ENCODE measurements around the gene CLDN19. TPM values are rescaled to one million over a fixed set of nuclear protein-coding genes. Genes with fewer than 3 reads are reported as not detected.

Gene CLDN19
- total RNA-seq, 1 donor from 2014 or later, result not detected

DNA sequence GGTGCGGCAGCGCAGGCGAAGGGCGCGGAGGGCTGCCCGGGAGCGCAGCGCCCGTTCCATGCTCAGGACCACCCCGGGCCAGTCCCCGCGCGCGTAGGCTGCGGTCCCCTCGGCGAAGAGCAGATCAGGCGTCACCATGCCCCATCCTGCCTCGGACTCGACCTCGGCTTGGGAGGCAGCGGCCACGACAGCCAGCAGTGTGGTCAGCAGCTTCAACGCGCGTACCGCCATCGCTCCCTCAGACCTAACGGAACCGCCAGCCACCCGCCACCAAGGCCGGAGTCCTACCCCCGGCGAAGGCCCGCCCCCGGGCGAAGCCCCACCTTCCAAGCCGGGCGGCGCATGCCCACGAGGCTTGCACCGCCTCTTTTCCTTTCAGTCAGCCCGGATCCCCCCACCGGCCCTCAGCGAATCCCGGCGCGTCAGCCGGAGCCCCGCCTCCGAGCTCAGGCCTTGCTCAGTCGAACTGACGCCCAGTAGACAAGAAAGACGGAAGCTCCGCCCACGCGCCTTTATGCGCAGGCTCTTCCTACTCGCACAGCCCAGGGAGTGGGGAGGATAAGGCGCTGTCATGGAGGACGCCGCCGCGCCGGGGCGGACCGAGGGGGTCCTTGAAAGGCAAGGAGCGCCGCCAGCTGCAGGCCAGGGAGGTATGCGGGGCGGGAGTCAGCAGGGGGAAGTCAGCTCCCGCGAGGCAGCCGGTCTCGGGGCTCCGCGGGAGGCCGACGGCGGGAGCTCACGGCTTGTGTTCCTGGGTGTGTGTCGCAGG, 26.9 kb upstream of the CLDN19 start, which contains the start of the genes C1orf50 and P3H1:
TSS of gene C1orf50 (plus strand) at position 509 of the 769 bp plus-strand sequence. CDS start at position 572, 63 bp downstream.
TSS of gene P3H1 (minus strand) at position 288 of the 769 bp plus-strand sequence. CDS start at position 231, 57 bp downstream.
- DNase-seq, result peak; percentile 100

DNA sequence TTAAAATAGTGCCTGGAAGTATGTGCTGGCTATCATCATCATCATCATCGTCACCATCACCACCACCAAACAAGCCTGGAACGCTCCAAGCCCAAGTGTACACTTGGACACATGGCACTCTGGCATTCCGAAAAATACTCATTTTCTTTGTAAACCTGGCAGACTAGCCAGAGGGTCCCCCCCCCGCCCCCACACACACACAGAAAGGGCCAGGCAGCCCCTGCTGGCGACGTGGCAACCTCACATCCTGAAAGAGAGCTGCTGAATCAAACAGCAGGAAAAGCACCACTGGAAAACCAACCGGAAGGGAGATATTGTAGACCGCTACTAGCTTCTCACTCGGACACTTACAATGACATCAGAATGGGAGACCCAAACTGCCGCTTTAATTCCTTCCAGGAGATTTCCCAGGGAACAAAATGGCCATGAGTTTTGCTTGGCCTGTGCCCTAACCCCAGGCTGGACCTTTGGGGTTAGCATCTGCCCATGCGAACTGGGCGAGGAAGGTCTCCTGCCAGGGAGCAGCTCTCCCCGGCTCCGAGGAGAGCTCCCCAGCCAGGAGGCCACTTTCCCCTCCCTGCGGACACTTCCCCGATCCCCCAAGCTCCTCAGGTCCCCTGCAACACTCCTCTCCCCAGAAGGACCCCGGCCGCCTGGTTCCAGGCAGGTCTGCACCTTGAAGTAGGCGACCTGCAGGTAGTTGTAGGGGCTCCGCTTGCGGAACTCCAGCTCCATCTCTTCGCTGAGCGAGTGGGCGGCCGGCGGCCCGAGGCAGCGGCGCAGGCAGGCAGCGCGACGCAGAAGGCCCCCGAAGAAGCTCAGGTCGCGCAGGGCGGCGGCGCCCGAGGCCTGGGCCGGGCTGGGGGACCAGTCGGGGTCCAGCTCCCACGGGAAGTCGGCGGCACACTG, 26.1 kb upstream of the CLDN19 start:
- H3K4me1 ChIP-seq, result peaks cover 69% of the 10 kb centered on the region
- intact Hi-C loops (cut with micrococcal nuclease), result loop anchor here (5.0 kb wide), 1 partner anchor 81 kb away; the partner anchor contains the start of gene ZNF691

More for the DNA sequence above, 26.9 kb upstream of the CLDN19 start, which contains the start of the genes C1orf50 and P3H1:
- Histone ChIP-seq H3K4me1 (peaks cover 75% of the 10 kb centered on the region), H3K27ac (replicated peaks) (peak within 1 kb of the TSS; percentile 93), H3K27me3 (ENCODE audit: low read depth) (no peaks in the 10 kb centered on the region), H3K4me3 (peak within 1 kb of the TSS; percentile 87), H3K36me3 (peaks cover 5% of the 10 kb centered on the region), H3K9me3 (replicated peaks) (no peaks in the 10 kb centered on the region)
- intact Hi-C loops (cut with micrococcal nuclease), result loop anchor here (5.0 kb wide), 1 partner anchor 80 kb away; the partner anchor contains the start of gene ZNF691
- TF ChIP-seq, protein P1, sequence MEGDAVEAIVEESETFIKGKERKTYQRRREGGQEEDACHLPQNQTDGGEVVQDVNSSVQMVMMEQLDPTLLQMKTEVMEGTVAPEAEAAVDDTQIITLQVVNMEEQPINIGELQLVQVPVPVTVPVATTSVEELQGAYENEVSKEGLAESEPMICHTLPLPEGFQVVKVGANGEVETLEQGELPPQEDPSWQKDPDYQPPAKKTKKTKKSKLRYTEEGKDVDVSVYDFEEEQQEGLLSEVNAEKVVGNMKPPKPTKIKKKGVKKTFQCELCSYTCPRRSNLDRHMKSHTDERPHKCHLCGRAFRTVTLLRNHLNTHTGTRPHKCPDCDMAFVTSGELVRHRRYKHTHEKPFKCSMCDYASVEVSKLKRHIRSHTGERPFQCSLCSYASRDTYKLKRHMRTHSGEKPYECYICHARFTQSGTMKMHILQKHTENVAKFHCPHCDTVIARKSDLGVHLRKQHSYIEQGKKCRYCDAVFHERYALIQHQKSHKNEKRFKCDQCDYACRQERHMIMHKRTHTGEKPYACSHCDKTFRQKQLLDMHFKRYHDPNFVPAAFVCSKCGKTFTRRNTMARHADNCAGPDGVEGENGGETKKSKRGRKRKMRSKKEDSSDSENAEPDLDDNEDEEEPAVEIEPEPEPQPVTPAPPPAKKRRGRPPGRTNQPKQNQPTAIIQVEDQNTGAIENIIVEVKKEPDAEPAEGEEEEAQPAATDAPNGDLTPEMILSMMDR (IDR thresholded peaks at IDR 0.05; ENCODE audit: borderline replicate concordance), result no peak

DNA sequence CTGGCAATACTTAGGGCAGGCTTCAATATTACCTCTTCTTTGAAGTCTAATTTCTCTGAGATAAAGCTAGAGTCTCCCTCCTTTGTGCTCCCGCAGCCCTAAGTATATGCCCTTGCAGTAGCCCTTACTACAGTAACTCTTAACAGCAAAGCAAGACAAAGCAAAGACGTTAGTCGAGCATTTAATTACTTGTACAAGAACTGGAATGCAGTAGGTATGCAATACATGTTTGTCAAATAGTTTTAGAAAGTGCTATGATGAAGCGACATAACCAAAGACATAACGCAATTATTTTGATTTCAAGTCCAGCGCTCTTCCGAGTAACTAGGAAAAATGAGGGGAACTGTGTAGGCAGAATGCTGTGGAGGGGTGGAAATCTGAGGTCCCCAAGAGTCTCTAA, 25.2 kb upstream of the CLDN19 start:
- Histone ChIP-seq H3K4me3 (peak overlapping the region; percentile 87), H3K27ac (replicated peaks) (peak overlapping the region; percentile 93), H3K9me3 (replicated peaks) (no peaks in the 10 kb centered on the region), H3K27me3 (ENCODE audit: low read depth) (no peaks in the 10 kb centered on the region), H3K4me1 (peaks cover 63% of the 10 kb centered on the region), H3K36me3 (peaks cover 19% of the 10 kb centered on the region)
- TF ChIP-seq, protein P1 (IDR thresholded peaks at IDR 0.05; ENCODE audit: borderline replicate concordance), result no peak
- intact Hi-C loops (cut with micrococcal nuclease), result loop anchor here (5.0 kb wide), 1 partner anchor 82 kb away; the partner anchor contains the start of gene ZNF691
- DNase-seq, result no peak

More for the DNA sequence above, 26.1 kb upstream of the CLDN19 start:
- no peaks in the 10 kb centered on the region for H3K9me3 ChIP-seq (replicated peaks)
- no peaks in the 10 kb centered on the region for H3K27me3 ChIP-seq (ENCODE audit: low read depth)
- peak; percentile 32 for DNase-seq
- H3K4me3 ChIP-seq, result peak overlapping the region; percentile 87
- H3K27ac ChIP-seq (replicated peaks), result peak overlapping the region; percentile 93
- peaks cover 13% of the 10 kb centered on the region for H3K36me3 ChIP-seq
- TF ChIP-seq, protein P1 (IDR thresholded peaks at IDR 0.05; ENCODE audit: borderline replicate concordance), result peak; percentile 58

DNA sequence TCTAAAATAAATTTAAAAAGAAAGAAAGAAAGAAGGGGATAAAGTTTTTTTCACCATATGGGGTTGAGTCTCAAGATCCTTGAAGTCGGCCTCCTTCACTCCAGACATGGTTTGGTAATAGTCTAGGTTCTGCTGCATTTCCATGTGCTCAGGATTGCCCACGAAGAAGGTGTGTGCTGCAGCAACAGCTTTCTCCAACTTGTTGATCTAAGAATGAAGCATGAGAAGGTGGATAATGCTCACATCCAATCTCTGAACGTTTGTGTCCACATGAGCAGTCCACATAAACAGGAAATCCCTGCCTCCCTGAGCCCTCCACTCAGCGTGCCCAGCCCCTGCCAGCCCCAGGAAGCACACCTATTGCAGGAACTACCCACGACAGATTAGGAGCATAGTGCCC, 22.2 kb upstream of the CLDN19 start:
- no peak overlapping the region for H3K27ac ChIP-seq (replicated peaks)
- no peak for DNase-seq
- no peaks in the 10 kb centered on the region for H3K27me3 ChIP-seq (ENCODE audit: low read depth)
- no peak overlapping the region for H3K4me3 ChIP-seq
- H3K4me1 ChIP-seq, result peaks cover 33% of the 10 kb centered on the region
- intact Hi-C loops (cut with micrococcal nuclease), result no loop called here
- peaks cover 48% of the 10 kb centered on the region for H3K36me3 ChIP-seq
- TF ChIP-seq, protein P1 (IDR thresholded peaks at IDR 0.05; ENCODE audit: borderline replicate concordance), result no peak
- no peaks in the 10 kb centered on the region for H3K9me3 ChIP-seq (replicated peaks)

DNA sequence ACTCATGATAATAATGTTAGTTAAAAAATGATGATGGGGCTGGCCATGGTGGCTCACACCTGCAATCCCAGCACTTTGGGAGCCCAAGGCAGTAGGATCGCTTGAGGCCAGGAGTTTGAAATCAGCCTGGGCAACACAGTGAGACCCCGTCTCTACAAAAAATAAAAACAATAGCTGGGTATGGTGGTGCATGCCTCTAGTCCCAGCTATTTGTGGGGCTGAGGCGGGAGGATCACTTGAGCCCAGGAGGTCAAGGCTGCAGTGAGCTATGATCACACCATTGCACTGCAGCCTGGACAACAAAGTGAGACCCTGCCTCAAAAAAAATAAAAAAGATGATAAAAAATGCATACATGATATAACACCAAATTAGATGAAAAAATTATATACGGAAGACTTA, 21.5 kb upstream of the CLDN19 start:
- TF ChIP-seq, protein P1 (IDR thresholded peaks at IDR 0.05; ENCODE audit: borderline replicate concordance), result no peak
- H3K4me1 ChIP-seq, result peaks cover 30% of the 10 kb centered on the region
- DNase-seq, result no peak
- no peak overlapping the region for H3K4me3 ChIP-seq
- H3K27me3 ChIP-seq (ENCODE audit: low read depth), result no peaks in the 10 kb centered on the region
- no peak overlapping the region for H3K27ac ChIP-seq (replicated peaks)
- intact Hi-C loops (cut with micrococcal nuclease), result no loop called here
- H3K36me3 ChIP-seq, result peaks cover 52% of the 10 kb centered on the region
- H3K9me3 ChIP-seq (replicated peaks), result no peaks in the 10 kb centered on the region

All from left ventricle myocardium inferior (tissue), 1 donor.